ENCODE measurements around the gene PEX1. TPM values are rescaled to one million over a fixed set of nuclear protein-coding genes. Genes with fewer than 3 reads are reported as not detected.

The PEX1 gene
- total and polyA plus RNA-seq, 2 donors (not counting 1 experiment from before 2014, with no cell fraction given): 11.3 to 23.0 TPM

DNA sequence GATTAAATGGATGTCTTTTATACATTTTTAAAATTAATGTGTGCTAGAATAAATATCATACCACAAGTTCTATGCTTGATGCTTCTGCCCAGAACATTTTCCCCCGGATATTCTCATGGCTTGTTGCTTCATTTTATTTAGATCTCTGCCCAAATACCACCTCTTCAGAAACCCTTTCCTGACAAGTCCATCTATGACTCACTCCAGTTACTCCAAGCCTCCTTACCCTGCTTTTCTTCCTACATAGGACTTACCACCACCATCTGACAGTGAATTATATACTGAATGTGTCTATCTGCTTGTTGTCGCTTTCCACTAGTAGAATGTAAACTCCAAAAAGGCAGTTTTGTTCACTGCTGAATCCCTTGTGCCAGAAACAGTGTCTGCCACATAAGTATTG lies 31.4 kb downstream of the PEX1 start:
- Histone ChIP-seq H3K4me2 (ENCODE audit: extremely low read depth, insufficient read depth, low read length) (no peak overlapping the region), H3K9ac (ENCODE audit: insufficient read depth, low read length) (no peak overlapping the region), H3K9me3 (ENCODE audit: control insufficient read depth, insufficient read depth, low read depth, low read length) (no peaks in the 10 kb centered on the region), H2AFZ (ENCODE audit: low read length) (no peak overlapping the region), H3K79me2 (ENCODE audit: control insufficient read depth, insufficient read depth, low read length) (no peaks in the 10 kb centered on the region), H3K27ac (ENCODE audit: insufficient read depth, low read length) (no peak overlapping the region), H3K36me3 (ENCODE audit: control insufficient read depth, insufficient read depth, low read length) (no peaks in the 10 kb centered on the region), H3K27me3 (ENCODE audit: control insufficient read depth, insufficient read depth, low read length) (no peaks in the 10 kb centered on the region), H3K4me3 (replicated peaks in 1 of 4; ENCODE audit: control extremely low read depth in 1 of 4, insufficient read depth in 1 of 4, low read depth in 3 of 4, low read length in 4 of 4) (no peak overlapping the region), H4K20me1 (ENCODE audit: control insufficient read depth, extremely low read depth, insufficient read depth, low read length) (no peaks in the 10 kb centered on the region), H3K4me1 (ENCODE audit: control insufficient read depth, extremely low read depth, insufficient read depth, low read length) (no peaks in the 10 kb centered on the region)
- peak in 1 of 2 donors; percentile 41 for DNase-seq (ENCODE audit: low read depth in 2 of 2)
- no peak for TF ChIP-seq EZH2 (IDR thresholded peaks at IDR 0.05; ENCODE audit: low read length, missing control alignments)
- TF ChIP-seq, protein P1, sequence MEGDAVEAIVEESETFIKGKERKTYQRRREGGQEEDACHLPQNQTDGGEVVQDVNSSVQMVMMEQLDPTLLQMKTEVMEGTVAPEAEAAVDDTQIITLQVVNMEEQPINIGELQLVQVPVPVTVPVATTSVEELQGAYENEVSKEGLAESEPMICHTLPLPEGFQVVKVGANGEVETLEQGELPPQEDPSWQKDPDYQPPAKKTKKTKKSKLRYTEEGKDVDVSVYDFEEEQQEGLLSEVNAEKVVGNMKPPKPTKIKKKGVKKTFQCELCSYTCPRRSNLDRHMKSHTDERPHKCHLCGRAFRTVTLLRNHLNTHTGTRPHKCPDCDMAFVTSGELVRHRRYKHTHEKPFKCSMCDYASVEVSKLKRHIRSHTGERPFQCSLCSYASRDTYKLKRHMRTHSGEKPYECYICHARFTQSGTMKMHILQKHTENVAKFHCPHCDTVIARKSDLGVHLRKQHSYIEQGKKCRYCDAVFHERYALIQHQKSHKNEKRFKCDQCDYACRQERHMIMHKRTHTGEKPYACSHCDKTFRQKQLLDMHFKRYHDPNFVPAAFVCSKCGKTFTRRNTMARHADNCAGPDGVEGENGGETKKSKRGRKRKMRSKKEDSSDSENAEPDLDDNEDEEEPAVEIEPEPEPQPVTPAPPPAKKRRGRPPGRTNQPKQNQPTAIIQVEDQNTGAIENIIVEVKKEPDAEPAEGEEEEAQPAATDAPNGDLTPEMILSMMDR (conservative IDR thresholded peaks at IDR 0.05 in 1 of 2, IDR thresholded peaks at IDR 0.05 in 1 of 2; ENCODE audit: low read depth in 1 of 2, low read length in 2 of 2): no peak

DNA sequence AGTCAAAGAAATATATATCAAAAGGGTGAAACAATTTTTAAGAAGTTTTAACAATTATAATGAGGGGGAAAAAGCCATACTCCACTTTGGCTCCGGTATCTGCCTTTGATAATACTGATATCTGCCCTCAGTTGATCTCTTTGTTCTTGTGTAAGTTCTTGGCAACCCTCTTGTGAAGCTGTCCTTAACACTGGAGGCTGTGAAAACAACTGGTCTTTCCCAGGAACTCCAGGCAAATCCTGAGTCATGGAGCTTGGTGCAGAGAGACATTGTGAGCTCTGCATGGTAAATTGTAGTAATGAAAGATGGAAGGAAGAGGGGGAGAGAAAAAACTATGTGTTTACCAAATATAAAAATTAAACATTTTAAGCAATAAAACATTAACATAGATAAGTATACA lies 38.7 kb downstream of the PEX1 start:
- H3K9me3 ChIP-seq (ENCODE audit: control insufficient read depth, insufficient read depth, low read depth, low read length): no peaks in the 10 kb centered on the region
- peak in 1 of 2 donors; percentile 2 for DNase-seq (ENCODE audit: low read depth in 2 of 2)

DNA sequence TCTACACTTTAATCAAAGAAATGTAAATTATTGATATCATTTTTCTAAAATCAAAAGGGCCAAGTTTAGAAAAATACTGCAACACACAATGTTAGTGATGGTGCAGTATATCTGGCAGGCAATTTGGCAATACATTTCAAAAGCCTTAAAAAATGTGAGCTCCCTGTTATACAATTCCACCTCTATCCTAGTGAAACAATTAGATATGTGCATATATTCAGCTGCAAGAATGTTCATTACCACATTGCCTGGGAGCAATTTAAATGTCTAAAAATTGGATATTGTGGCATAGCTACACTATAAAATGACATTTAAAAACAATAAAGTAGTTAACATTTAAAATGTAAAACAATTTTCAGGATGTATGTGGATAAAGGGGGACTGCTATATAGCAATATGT lies 40.5 kb downstream of the PEX1 start:
- DNase-seq (ENCODE audit: low read depth in 2 of 2): no peak
- Histone ChIP-seq H3K79me2 (ENCODE audit: control insufficient read depth, insufficient read depth, low read length) (no peaks in the 10 kb centered on the region), H3K4me2 (ENCODE audit: extremely low read depth, insufficient read depth, low read length) (no peak overlapping the region), H3K4me1 (ENCODE audit: control insufficient read depth, extremely low read depth, insufficient read depth, low read length) (no peaks in the 10 kb centered on the region), H3K4me3 (replicated peaks in 1 of 4; ENCODE audit: control extremely low read depth in 1 of 4, insufficient read depth in 1 of 4, low read depth in 3 of 4, low read length in 4 of 4) (no peak overlapping the region), H2AFZ (ENCODE audit: low read length) (no peak overlapping the region), H3K27ac (ENCODE audit: insufficient read depth, low read length) (no peak overlapping the region), H3K27me3 (ENCODE audit: control insufficient read depth, insufficient read depth, low read length) (no peaks in the 10 kb centered on the region), H3K9ac (ENCODE audit: insufficient read depth, low read length) (no peak overlapping the region), H3K36me3 (ENCODE audit: control insufficient read depth, insufficient read depth, low read length) (no peaks in the 10 kb centered on the region), H4K20me1 (ENCODE audit: control insufficient read depth, extremely low read depth, insufficient read depth, low read length) (no peaks in the 10 kb centered on the region), H3K9me3 (ENCODE audit: control insufficient read depth, insufficient read depth, low read depth, low read length) (no peaks in the 10 kb centered on the region)
- TF ChIP-seq, protein P1 (conservative IDR thresholded peaks at IDR 0.05 in 1 of 2, IDR thresholded peaks at IDR 0.05 in 1 of 2; ENCODE audit: low read depth in 1 of 2, low read length in 2 of 2): no peak
- no peak for TF ChIP-seq EZH2 (IDR thresholded peaks at IDR 0.05; ENCODE audit: low read length, missing control alignments)

More for the DNA sequence above, 38.7 kb downstream of the PEX1 start:
- H4K20me1 ChIP-seq (ENCODE audit: control insufficient read depth, extremely low read depth, insufficient read depth, low read length): no peaks in the 10 kb centered on the region
- H3K4me2 ChIP-seq (ENCODE audit: extremely low read depth, insufficient read depth, low read length): no peak overlapping the region
- no peaks in the 10 kb centered on the region for H3K79me2 ChIP-seq (ENCODE audit: control insufficient read depth, insufficient read depth, low read length)
- TF ChIP-seq, protein P1 (conservative IDR thresholded peaks at IDR 0.05 in 1 of 2, IDR thresholded peaks at IDR 0.05 in 1 of 2; ENCODE audit: low read depth in 1 of 2, low read length in 2 of 2): no peak
- no peak for TF ChIP-seq EZH2 (IDR thresholded peaks at IDR 0.05; ENCODE audit: low read length, missing control alignments)
- no peaks in the 10 kb centered on the region for H3K27me3 ChIP-seq (ENCODE audit: control insufficient read depth, insufficient read depth, low read length)
- H3K27ac ChIP-seq (ENCODE audit: insufficient read depth, low read length): no peak overlapping the region
- H2AFZ ChIP-seq (ENCODE audit: low read length): no peak overlapping the region
- no peak overlapping the region for H3K4me3 ChIP-seq (replicated peaks in 1 of 4; ENCODE audit: control extremely low read depth in 1 of 4, insufficient read depth in 1 of 4, low read depth in 3 of 4, low read length in 4 of 4)
- H3K4me1 ChIP-seq (ENCODE audit: control insufficient read depth, extremely low read depth, insufficient read depth, low read length): no peaks in the 10 kb centered on the region
- no peak overlapping the region for H3K9ac ChIP-seq (ENCODE audit: insufficient read depth, low read length)
- no peaks in the 10 kb centered on the region for H3K36me3 ChIP-seq (ENCODE audit: control insufficient read depth, insufficient read depth, low read length)

Measured in fibroblast of lung (primary cell).